Stimulated activated CD8-positive, alpha-beta memory T cell treated with anti-CD3 and anti-CD28 coated beads, Interleukin-15, amount 100 ng/mL, for 4 hours (primary cell): ENCODE data around the gene CPEB3.
"Not testable (repeated sequence)": the region's sequence is repeated elsewhere in the genome, so short reads cannot be mapped to it uniquely, and the experiment has no call there.

Experiments used
- DNase-seq, 2 donors: peaks; one replicate each; pipeline ENCODE4 v3.0.0-alpha.2; 2020; ENCODE audit warnings: low read depth in 2 of 2

CPEB3 gene

DNA sequence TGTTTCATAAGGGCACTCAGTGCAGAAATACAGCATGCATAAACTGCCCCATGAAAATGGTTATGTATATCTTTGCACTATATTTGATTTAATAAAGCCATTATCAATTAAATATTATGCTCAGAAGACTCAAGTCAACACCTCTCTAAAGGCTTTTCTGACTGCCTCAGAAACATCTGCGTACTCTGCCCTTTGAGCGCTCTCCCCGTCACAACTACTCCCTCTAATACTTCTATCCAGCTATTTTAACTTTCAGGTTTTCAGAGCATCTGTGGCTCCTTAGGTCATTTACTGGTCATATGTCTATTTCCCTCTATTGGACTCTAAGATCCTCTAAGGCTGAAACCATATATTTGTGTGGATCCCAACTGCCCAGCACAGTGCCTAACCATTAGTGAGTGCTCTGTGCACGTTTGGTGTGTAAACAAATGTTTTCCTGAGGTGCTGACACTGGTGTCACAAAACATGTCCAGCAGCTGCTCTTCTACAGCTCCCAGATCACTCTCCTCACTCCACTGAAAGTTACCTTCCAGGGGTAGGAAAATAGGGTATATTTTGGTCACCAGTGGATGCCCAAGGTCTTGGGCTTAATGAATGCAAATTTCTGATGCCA is 188.2 kb downstream of the CPEB3 start:
- no peak for DNase-seq

DNA sequence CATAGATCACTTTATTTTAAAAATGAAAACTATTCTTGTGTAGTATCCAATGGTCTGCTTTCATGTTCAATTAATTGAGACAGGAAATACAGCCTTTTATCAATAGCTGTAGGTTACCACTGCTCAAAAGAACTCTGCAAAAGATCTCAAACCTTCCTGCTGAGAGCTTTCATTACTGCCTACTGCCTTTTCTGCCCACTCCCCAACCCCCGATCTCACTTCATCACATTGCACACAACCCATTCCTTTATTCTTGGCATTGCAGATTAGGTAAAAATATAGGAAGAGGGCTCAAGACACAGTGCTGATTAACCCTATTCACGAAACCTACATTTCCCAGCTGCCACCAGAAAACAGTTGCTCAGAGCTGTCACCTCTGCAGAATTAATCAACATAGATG is 195.9 kb downstream of the CPEB3 start:
- no peak for DNase-seq

DNA sequence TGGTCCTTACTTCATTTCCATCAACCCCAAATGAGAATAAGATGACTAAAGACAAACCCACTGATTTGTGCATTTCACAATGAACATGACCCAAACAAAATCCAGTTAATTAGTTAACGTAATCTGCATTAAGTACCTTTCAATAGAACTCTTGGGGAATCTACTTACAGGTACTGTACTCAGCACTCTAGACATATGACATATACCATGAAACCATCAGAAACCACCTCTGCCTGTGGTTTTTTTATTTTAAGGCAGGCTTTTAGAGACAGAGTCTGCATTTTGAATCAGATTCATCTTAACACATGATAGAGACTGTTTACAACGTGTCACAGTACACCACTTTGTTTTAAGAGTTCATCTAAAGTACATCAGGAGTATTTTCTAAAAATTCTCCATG is 198.9 kb downstream of the CPEB3 start:
- DNase-seq, result no peak

DNA sequence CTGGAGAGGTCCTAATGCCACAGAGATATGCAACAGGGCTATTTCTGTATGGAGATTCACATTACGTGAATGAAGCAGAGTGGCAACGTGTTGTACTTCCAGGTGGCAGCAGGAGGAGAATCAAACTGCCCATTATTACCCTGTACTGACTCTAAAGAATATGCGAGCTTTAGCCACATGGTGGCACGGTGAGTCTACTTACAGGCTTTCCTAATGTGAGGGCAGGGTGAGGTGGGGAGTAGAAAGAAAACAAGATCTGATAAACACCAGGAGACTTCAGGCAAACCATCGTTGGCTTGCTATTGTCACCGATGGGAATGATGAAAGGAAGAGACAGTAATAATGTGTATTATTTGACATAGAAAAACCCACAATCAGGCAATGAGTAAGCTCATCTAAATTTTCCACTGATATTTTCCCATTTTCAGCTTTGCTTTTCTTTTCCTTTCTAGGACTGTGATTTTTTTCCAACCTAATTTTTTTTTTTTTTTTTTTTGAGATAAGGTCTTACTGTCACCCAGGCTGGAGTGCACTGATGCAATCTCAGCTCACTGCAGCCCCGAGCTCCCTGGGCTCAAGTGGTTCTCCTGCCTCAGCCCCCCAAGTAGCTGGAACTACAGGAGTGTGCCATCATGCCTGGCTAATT is 203.0 kb downstream of the CPEB3 start:
- DNase-seq, result peak in 1 of 2 donors; percentile 13

DNA sequence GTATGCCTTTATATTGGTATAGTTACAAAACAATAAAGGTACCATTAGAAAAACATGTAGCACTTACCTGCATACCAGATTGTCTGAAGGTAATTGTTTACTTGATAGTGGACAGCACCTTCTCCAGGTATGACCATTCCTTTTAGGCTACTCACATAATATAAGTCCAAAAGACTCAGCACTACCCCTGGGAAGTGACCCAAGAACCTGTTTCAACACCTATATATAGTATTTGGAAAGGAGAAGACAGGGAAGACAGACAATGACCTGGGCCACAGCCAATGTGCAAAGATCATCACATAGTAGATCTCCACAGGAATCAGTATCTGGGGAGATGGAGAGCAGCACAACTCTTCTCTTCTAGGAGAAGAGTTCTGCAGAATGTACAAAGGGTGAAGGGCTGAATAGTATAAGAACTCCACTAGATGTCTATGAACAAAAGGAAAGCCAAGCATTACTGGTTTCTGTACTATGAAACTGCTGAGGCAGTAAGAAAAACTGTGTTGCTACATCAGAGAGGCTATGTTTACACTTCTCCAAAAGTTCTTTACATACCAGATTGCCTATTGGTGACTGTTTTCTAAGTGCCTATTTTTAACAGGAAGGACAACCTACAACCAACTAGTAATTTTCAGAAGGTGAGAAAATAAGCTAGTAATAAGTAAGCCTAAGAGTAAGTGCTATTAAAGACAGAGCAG is 208.1 kb downstream of the CPEB3 start:
- no peak for DNase-seq

DNA sequence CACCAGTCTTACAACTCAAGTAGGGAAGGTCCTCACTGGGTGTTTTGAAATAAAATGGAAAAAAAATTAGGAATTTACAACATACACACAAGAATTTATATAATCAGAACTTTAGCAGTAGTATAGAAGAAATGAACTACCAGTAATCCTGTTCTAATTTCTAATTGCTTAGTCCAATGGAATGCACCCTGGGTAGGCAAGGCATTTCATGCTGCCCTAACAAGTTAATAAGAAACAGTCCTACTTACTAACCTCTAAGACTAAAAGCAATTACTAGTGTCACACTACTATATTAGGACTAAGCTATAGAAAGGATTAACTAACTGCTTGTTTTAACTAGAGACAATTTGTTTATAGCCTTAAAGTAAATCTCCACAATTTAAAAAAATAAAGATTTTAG is 209.2 kb downstream of the CPEB3 start:
- DNase-seq, result no peak

DNA sequence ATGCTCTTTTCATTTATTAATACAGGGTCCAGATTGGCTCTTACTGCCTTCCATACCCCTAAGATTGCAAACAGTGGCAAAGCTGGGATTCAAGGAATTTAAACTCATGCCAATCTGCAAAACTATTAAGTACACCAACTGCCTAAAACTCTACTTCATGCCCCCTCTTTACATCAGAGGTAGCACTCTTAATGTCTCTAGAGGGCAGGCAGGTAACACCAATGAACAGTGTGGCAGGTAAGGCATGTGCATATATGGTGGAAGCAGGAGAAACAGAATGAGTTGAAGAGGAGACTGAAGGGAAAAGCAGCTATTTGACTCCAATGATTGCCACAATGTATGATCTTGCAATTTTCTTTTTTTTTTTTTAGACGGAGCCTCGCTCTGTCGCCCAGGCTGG is 210.6 kb downstream of the CPEB3 start:
- no peak for DNase-seq

DNA sequence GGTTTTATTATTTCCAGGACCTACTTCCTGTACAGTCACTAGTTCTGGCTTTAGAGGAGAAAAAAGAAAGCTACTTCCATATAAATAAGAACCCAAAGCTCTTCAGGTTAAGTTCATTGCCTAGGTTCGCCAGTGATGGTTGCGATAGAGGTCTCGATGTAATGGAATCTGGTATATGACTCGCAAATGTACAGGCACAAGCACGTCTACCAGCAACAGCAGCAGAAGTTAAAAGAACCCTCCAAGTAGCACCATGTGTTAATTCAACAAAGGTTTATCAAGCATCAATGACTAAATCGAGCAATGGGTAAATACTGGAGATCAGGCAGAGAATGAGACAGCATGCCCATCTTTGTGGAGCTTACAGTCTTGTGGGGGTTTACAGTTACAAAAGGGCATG is 211.9 kb downstream of the CPEB3 start:
- no peak for DNase-seq

DNA sequence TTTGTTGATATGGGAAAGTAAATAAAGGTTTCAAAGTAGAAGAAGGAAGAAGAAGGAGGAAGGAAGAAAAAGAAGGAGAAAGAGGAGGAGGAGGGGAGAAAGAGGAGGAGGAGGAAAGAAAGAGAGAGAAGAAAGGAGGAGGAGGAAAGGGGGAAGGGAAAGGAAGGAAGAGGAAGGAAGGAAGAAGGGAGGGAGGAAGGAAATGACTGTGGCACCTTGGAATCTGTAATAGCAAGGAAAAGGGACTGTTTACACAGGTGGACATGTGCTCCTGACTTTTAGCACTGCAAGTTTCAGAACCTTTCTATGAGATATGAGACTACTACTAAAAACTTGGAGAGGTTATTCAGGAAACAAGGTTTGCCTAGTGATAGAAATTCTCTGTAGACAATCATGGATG is 214.2 kb downstream of the CPEB3 start:
- DNase-seq, result no peak

DNA sequence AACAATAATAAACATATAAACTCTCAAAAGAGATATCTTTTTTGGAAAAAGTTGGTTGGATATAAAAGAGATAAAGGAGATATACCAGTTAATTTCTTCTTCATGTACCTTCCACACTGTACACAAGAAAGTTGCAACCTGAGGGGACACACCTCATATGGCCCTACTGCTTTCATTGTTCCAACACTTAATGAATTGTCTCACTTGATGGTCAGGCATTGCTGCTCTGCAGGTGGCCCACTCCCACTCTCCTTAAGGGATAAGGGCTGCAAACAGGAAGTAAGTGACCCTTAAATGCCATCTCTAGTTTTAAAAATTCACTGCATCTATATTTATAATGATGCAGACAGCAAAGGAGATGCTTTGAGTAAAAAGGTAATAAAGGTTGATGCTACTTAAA is 215.0 kb downstream of the CPEB3 start:
- no peak for DNase-seq

DNA sequence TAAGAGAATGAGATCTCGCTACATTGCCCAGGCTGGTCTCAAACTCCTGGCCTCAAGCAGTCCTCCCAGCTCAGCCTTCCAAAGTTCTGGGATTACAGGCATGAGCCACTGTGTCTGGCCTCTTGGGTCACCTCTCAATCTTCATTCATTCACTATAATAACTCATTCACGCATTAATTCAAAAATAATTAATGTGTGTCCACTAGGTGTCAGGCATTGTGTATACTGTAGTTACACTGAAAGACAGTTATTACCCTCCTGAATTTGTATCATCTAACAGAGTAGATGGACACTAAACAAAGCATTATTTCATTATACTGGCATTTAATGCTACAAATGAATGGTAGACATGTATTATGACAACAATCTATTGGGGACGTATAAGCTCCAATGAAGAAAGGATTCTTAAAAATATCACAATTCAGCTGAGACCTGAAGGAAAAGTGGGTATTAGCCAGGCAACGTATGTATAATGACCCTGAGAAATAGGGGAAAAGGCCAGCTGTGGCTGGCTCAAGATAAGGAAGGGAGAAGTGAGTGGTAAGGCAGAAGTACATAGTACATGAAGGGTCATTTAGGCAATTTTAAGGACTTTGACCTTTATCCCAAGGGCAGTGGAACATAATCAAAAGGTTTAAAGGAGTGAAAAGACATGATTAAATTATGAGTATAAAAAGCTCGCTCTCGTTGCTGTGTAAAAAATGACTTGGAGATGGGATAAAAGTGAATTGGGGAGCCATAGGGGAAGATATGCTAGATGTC is 216.6 kb downstream of the CPEB3 start:
- no peak for DNase-seq

DNA sequence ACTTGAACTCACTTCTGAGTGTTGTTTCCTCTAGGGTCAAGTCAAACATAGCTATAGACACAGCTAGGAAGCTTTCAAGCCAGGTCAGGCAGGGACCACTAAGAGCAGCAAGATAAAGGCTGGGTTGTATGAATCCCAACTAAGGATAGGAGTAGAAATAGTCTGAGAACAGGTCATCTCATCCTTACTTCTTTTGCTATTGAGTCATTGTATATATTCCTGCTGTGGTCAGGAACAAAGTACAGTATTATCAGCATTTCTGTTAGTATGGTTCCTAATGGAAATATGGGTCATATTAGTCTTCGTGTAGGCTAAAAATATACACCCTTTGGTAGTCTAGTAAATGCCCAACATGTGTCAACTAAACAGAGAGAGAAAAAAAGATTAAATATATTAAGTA is 222.0 kb downstream of the CPEB3 start:
- DNase-seq, result no peak

DNA sequence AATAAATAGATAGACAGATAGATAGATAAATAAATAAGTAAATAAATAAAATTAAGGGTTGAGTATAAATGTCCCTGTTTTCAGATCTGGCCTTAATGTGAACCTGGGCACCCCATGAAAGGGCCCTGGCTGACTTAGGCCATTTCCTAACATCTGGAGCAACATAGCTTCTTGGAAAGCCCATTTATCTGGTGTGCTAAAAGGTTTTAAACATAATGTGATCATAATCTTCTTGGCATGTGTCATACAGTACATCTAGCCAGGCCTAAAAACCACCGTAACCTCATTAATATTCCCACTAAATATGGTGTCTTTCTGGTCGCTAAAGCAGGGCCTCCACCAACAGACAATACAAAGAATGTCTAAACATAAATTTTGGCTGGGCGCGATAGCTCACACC is 224.5 kb downstream of the CPEB3 start:
- no peak for DNase-seq

DNA sequence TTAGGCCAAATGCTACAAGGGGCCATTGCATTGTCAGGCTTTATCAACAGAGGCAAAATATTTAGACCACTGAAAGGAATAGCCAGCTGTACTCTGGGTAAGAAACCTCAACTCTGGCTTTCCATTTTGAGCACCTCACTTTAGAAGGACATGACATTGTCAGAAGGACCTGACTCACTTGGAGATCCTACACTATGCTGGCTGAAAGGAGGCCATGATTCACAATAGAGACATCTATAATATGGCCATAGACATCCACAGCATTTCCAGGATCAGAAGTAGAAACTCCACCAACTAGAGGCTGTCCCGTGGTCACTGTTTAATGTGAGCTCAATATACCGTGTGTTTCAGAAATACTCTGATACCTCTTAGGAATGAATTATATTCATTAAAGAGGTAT is 226.4 kb downstream of the CPEB3 start:
- DNase-seq, result no peak

DNA sequence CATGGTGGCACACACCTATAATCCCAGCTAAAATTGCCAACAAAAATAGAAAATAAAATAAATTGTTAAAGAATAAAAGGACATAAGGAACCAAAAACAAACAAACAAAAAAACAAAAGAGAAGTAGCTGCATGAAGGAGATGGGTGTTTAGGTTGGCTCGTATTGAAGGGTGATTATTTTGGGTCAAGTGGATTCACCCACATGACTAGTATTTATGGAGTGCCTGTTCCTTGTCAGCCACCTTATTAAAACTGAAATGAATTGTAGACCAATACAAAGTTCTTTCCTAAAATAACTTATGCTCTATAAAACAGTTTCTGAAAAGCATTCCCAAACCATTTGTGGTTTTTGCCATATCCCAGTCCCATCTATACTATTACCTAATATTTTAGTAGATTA is 228.6 kb downstream of the CPEB3 start:
- no peak for DNase-seq

DNA sequence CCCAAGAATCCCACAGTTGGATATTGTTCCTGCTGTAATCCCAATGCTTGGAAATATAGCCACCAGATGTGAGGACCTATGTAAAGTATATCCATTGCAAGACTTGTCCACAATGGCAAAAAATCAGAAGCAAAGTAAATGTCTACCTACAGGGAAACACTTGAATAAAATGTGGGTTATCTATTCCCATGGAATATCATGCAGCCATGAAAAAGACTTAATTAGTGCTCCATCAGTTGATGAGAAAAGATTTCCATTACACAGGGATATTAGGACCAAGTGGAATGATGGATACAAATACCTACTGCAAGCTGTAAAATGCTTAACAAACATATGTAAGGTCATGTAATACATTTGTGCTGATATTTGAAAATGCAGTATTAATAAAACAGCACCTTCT is 236.1 kb downstream of the CPEB3 start:
- no peak for DNase-seq

DNA sequence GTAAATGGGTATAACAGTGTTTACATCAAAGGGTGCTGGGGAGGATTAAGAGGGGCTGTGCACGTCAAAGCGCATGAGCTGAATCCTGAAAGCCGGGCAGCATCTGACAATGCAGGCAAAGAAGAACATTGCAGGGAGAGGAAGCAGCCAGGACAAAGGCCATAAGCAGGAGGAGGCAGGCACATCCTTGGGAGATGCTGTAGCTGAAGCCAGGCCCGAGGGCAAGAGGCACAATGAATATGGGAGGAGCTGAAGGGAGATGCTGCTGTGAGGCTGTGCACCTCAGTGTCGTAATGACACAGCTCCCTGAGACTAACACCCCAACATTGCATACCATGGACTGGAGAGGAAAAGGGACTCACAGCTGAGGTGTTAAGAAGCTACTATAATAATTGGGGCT is 238.1 kb downstream of the CPEB3 start:
- DNase-seq, result no peak

DNA sequence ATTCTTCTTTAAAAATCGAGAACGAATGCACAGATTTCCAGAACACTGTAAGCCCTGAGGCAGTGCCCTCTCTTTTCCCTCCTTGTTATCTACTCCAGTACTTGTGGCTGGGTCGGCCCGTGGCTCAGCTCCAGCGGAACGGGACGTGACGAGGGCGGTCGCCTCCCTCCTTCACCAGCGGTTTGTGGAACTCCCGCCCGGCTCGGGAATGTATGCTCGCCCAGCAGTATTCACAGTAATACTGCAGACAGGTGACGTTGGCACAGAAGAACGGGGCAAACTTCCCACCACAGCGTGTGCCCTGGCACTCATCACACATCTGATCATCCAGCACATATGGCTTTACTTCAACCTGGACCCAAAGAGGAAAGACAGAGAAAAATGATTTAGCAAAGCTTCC is 238.8 kb downstream of the CPEB3 start:
- DNase-seq, result no peak

DNA sequence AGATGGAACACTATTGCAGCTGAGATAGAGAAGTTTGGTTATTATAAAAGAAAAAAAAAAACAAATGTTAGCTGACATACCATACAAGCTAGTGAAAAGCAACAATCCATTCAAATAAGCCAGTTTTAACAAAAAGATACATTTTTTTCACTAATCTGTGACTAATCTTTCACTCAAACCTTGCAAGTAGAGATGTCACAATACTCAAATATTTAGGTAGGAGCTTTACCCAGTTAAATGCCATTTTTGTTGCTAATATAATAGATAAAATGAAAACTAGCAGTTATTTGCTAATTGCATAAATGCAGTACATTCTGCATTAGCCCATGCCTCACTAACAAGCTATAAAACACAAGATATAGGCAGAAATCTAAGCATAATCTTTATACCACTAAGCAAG is 243.7 kb downstream of the CPEB3 start:
- DNase-seq, result no peak

DNA sequence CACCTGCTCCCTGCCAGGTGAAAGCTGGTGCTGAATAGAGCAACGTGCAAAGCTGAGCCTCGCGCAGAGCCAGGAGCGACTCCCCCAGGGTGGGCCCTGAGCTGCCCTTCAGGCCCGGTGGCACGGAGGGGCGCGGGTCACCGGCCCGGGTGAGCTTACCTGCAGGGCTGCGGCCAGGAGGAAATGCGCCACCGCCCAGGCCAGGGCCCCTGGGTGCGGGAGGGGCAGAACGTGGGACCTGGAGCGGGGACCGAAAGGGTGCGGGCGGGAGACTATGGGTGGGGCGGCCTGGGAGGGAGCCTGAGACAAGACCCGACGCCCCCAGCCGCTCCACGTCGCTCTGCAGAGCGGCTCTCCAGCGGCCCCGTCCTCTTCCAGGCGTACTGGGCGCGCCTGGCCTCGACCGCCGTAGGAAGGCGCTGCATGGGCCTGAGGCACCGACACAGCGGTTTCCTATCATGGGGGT is 245.2 kb downstream of the CPEB3 start:
- no peak for DNase-seq

DNA sequence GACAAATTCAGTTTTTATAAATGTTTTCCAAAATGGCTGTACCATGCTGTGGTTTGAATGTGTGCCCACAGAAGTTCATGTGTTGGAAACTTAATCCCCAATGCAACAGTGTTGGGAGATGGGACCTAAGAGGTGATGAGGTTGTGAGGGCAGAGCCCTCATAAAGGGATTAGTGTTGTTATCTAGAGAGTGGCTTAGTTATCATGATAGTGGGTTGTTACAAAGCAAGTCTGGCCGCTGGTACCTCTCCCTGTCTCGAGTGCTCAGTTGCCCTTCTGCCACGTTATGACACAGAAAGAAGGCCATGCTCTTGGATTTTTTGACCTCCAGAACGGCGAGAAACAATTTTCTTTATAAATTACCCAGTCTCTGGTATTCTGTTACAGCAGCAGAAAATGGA is 248.3 kb downstream of the CPEB3 start:
- DNase-seq, result no peak

DNA sequence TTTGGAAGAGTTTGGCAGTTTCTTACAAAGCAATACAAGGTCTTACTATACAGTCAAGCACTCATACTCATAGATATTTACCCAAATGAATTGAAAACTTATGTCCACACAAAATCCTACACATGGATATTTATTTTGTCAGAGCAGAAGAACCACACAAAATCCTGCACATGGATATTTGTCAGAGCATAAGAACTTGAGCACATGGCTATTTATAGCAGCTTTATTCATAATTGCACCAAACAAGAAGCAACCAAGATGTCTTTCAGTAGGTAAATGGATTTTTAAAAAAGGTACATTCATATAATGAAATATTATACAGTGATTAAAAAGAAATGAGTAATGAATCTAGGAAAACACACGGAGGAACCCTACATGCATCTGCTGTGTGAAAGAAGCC is 251.9 kb downstream of the CPEB3 start:
- DNase-seq, result no peak

DNA sequence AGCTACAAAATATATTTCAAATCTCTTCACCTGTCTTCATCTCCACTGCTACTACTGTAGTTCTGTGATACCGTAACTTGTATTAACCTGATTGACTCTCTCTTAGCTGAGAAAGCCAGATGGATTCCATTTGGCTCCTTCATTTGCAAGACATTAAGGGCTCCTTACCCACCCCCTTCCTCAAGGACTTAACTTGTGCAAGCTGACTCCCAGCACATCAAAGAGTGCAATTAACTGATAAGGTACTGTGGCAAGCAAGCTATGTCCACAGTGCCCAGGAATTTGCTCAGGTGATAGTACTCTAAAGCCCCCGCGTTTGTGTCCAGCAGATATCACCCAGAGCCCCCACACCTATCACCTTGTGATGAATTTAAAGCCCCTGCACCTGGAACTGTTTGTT is 257.8 kb downstream of the CPEB3 start:
- not testable (repeated sequence) for DNase-seq
